Umbilical cord (tissue), 2 donors: ENCODE measurements around the gene SFMBT1. TPM values are rescaled to one million over a fixed set of nuclear protein-coding genes. Genes with fewer than 3 reads are reported as not detected.
"Not testable (repeated sequence)": the region's sequence is repeated elsewhere in the genome, so short reads cannot be mapped to it uniquely, and the experiment has no call there.

Source experiments
- DNase-seq: peaks from one replicate; pipeline ENCODE4 v3.0.0-alpha.2; 2015; ENCODE audit warnings: low spot score
- total RNA-seq: library from RNA; depleted of rRNA; stranded (reverse); fragments of >200 nt; gene quantifications from one replicate; pipeline ENCODE4 v1.2.3, GENCODE V29; 2014; ENCODE audit warnings: low replicate concordance; ENCODE audit not compliant: insufficient read depth

The SFMBT1 gene
- total RNA-seq, 1 donor from 2014 or later, result 5.1 TPM

DNA sequence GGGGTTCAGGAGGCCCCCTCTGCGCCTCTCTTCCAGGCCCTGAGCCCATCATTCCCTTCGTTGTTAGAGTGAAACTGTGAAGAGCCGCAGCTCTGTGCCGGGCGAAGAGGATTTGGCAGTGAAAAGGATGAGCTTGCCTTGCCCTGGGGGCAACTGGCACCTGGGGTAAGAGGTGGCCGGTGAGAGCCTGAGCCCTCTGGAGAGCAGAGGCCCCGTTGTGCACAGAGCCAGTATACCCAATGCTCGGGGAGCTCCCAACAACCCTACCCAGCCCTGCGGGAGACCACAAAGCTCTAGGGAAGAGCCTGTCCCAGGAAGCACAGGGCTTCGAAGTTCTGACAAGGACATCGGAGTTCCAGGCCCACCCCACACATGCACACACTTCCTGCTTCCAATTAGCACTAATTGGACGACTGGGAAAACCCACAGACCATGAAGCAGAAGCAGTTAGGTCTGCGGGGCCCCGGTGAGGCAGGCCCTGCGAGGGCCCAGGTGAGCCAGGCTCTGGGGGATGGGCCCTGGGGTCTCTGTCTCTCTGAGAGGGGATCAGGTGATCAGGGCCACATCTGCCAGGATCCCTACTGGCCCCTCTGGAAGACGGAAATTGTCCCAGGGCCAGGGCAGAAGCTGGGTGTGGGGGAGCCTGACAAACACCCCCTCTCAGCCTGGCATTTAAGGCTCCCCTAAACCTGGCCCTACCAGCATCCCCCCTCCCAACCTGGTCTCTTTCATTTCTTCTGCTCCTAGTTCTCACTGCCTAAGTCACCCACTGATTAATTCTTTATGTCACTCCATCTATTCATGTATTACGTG, 27.9 kb upstream of the SFMBT1 start:
- no peak for DNase-seq

DNA sequence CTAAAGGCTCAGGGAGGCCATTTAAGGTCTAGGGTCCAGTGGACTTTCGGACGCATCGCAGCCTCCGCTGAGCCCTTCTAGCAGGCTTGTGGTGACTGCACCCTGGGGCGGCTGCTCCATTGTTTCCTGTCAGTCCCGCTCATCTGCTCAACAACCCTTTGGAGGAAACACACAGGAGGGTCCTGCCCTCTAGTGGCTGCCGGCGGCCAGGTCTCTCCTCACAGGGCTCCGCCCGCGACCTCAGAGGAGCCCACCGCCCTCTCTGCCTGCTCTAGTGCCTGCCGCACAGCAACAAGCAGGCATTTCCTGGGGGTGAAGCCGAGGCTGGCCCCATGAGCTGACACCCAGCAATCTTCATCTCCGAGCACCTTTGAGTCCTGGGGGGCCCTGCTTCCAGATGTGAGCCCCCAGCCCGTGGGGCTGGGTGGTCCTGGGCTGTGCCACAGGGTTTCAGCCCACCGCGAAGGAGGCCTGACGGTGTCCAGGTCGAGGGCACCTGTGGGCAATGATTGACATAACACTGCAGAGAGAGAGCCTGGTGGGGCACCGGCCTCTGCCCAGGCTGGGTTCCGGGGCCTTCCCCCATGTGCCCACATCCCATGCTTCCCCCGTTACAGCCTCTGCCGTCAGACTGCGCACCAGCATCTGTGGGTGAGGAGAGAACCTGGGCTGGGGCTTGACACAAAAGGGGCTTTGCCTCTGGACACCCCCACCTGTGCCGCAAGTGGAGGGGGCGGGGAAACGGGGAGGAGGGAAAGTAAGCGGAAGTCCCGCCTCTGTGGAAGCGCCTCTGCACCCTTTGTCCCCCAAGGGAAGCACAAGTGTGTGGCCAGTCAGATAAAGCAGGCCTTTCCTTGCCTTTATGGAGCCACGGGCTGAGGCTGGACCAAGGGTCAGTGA, 27.0 kb upstream of the SFMBT1 start:
- peak; percentile 71 for DNase-seq

DNA sequence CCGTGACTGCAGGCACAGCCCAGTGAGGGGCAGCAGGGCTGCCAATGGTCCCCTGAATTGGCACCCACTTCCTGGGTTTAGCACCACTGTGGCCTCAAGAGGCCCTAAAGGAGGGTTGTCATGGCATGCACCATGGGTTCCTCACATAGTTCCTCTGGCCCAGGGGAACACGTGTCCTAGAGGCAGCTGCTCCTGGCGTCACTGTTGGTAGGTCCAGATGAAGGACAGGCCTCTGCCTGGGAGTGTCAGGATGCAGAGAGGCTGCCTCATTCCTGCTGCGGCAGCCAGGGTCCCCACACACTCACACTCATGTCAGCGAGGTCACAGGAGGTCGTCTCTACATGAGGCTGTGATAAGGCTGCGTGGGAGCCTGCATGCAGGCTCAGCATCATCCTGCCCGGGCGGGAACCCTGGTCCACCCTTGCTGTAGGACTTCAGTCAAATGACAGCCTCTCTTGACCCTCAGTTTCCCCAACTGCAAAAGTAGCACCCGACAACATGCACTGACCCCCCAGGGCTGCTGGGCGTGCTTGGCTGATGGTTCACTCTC, 26.1 kb upstream of the SFMBT1 start:
- DNase-seq, result no peak

DNA sequence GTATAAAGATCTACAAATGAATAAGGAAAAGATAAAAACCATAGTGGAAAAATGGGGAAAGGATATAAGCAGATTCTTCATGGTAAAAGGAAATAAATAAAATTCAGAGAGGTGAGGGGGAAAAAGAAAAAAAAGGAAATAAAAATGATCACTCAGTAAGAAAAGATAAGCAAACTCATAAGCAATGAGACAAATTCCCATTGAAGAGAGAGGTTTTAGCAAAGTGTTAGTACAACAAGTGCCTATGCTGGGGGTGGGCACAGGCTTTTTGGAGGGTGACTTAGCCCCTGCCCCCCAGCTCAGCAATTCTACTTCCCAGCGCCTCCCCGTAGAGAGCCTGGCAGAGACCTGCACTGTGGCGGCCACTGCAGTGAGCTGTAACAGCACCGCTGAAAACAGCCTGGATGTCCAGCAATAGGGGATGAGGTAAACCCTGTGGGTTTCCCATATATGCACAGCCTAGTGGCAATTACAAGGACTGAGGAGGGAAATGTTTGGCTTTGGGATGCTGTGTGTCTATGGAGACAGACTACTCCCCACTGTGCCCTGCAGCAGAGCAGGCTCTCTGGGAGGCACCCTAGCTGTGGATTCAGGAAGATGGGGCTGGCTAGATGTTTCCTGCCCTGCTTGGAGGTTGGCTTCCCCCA, 23.7 kb upstream of the SFMBT1 start:
- DNase-seq, result no peak

DNA sequence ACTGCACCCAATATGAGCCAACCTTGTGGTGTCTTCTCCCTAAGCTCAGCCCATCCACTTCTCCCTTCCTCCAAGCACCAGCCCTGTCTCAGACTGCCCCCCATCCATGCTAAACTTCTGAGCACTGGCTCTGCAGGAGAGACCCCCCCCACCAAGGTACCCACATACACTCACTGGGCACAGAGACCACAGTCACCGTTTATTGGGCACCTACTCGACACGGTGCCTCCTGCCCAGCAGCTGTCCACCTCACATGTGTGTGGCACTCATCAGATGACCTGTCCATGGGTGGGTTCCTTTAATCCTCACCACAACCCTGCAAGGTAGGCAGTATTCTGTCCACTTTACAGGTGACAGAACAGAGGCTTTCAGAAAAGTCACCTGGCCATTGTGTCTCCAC, 22.3 kb upstream of the SFMBT1 start:
- DNase-seq, result no peak

DNA sequence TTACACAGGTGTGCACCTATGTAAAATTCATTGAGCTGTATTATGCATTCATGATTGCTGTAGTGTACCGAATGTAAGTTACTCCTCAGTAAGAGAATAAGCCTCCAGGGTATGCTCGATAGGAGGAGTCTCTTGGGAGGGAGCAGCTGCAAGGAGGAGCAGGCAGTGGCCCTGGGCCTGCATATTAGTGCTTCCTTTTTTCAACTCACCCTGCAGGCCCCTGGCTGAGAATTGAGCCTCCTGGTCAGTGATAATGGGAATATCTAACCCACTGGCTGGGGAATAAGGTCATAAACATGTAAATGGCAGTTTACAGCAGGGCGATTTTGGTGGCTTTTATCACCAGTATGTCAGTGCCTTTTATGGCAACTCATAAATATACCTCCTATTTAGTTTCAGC, 21.7 kb upstream of the SFMBT1 start:
- DNase-seq, result no peak

DNA sequence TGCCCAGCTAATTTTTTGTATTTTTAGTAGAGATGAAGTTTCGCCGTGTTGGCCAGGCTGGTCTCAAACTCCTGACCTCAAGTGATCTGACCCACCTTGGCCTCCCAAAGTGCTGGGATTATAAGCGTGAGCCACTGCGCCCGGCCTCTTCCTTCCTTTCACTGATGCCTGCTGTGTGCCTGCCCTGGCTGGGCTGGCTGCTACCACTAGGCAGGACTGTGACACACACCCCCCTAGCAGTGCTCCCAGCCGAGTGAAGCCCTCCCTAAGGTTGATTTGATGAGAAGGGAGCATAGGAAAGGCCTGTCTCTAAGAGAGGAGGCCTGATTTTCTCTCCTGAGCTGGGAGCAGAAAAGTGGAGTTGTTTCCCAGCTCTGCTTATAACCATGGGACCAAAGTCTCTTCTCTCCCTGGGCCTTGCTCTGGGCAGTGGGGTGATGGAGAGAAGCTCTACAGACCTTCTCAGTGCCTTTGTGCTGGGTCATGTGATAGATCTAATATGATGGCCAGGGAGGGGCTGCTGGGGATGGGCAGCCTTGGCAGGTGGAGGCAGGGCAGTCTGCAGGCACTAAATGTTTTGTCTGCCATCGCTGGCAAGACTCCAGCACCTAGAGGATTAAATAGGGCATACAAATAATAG, 20.1 kb upstream of the SFMBT1 start:
- DNase-seq, result no peak

DNA sequence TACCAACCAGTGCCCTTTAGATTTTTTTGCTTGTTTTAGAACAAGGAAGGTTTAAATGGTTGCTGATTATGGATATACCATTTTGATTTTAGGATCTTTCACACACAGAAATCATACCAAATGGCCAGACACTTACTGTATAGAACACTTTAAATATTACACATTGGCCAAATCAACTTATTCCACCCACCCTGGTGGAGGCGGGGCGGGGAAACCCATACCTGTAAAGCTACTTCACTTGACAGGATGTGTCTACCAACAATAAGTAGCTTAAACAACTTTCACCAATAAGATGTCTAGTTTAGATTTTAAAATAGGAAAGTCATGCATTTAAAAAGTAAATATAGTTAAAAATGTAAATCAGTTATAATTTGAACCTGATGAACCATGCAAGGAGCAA, 17.0 kb upstream of the SFMBT1 start:
- DNase-seq, result no peak

DNA sequence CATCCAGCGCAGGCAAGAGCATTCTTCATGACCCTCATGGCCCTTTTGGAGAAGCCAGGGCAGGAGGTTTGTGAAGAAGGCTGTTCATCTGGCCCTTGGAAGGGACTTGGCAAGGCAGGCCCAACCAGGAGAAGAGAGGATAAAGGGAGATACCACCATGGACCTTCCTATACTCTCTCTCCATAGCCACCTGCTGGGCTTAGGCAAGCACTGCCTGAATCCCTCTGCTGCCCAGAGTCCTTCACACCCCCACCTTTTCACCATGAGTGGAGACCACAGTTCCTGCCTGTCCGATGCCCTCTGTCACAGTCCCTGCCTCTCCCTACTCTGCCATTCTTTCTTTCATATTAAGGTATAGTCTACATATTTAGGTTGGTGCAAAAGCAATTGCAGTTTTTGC, 10.6 kb upstream of the SFMBT1 start:
- DNase-seq, result no peak

DNA sequence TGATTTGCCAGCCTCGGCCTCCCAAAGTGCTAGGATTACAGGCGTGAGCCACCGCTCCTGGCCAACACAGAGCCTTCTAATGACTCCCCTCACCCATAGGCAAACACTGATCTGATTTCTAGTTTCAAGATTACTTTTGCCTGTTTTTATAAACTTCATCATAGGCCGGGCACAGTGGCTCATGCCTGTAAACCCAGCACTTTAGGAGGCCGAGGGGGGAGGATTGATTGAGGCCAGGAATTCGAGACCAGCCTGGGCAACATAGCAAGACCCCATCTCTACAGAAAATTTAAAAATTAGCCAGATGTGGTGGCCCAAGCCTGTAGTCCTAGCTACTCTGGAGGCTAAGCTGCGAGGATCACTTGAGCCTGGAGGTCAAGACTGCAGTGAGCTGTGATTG, 8.4 kb upstream of the SFMBT1 start:
- DNase-seq, result not testable (repeated sequence)

DNA sequence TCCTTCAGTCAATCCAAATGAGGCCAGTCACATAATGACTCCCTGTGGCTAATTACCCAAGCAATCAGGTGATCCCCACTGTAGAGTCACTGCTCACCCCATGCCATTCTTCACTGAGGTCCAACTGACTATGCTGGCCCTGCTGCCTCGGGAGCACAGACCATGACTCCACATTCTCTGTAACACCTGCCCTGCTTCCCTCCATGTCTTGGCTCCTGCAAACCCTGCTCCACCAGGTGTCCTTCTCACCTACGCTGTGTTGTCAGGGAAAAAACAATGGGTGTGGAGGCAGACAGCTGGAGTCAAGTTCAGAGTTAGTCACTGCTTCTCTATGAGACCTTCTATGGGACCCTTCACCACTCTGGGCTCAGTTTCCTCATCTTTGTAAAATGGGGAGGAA, 6.1 kb upstream of the SFMBT1 start:
- DNase-seq, result no peak

DNA sequence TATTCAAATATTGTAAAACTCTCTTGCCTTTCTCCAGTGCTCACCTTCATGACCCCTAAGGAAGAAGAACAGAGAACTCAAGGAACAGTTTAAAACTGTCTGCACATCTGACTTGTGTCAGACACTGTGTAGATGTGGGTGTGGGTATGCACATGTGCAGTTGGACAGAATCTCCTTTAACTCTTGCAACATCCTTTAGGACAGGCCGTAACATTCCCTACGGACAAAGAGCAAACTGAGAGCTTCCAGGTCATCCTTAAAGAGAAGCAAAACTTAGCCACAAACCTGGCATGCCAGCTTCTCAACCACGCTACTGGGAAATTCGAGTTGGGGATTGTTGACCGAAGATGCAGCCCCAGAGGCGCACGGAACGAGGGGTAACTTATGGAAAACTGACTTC, 4.1 kb upstream of the SFMBT1 start:
- DNase-seq, result no peak

DNA sequence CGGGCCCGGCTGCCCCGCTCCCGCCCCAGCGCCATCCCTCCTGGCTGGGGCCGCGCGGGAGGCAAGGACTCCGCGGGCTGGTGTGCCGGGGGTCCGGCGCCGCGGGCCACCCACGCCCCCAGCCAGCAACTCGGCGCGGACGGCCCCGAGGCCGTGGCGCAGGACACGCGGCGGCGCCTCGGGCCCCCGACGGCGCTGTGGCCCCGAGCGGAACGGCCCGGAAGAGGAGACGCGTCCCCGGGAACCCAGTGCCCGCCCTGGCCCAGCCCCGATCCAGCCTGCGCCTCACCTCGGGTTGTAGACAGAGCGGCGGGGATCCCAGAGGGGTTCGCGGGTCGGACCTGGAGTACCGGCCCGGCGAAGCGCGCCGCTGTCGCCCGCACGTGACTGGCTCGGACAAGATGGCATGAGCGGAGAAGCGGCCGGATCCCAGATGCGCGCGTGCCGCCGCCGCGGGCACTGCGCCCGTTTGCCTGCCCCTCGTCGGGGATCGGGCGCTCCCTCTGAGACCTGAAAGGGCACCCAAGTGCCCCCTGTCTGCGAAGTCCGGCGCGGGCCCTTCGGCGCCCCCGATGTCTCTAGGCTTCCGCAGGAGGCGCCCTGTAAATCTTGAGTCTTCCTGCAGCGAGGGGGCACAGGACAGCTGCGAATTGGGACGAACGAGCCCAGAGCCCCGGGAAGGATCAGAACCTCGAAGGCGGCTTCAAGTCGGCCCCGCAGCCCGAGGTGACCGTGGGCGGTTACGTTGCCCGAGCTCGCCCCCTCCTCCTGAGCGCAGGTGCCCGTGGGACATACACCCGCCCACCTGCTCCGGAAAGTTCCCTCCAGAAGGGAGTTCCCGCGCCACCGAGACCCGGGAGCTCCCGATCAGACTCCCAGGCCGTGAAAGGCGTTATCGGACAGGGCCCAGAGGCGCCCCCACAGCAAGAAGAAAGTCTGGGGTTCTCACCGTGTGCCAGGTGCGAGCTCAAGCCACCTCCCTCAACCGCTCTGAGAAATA, 598 bp upstream of the SFMBT1 start:
- DNase-seq, result peak; percentile 38

DNA sequence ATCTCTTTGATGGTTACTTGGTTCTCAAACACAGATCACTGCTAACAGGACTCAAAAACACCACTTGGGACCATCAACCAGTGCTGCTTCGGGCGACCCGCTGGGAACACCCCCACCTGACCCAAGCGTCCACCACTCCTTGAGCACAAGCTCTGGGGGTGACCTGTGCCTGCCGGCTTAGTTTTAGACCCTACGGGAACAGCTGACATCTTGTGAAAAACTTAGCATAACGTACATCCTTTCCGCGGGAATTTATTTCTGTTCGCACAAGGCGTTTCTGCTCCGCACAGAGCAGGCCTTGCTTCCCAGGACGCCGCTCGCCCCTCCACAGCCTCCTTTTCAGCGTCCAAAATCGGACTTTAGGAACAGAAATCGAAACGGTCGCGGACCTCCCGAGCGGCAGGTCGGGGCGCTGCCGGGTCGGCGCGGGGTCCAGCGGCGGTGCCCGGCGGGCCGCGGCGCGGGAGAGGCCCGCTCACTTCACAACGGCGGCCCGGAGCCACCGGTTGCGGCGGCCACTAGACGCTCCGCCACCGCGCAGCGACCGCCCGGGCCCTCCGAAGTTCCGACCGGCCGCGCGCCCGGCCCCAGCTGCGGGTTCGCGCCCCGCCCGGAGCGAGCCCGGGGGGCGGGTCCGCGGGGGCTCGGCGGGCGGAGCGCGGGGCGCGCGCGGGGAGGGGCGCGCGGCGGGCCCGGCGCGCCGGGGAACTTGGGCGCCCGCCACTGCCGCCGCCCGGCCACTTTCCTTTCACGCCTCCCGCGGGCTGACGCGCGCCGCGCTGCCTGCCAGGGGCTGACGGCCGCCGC, 959 bp downstream of the SFMBT1 start:
- peak; percentile 43 for DNase-seq

DNA sequence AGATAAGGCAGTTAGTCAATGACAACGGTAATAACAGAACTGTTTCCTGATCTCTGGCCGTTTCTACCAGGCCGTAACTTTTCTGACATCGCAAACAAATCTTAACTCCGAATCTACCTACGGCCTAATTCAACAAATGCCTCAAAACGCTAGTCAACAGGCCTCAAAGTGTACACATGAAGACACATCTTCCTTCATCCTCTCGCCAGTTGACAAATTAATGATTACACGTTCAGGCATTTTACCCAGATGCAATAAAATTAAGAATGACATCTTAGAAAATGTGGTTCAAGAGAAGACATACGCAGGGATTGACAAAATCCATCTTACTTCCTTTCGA, 1.5 kb downstream of the SFMBT1 start:
- DNase-seq, result peak; percentile 2

DNA sequence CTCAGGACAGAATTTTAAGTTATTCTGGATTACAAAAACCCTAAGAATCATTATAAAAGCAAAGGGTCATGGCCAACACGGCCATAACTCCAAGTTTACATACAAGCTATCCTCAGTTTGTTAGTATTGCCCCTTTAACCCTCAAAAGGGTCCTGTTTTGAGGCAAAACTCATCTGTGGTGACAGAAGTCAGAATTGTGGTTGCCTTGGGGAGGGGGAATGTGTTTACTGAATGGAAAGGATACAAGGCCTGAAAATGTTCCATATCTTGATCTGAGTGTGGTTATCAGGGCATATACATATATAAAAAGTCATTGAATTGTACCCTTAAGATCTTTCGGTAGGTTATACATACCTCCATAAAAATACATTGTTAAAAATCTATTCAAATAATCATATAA, 2.1 kb downstream of the SFMBT1 start:
- DNase-seq, result no peak

DNA sequence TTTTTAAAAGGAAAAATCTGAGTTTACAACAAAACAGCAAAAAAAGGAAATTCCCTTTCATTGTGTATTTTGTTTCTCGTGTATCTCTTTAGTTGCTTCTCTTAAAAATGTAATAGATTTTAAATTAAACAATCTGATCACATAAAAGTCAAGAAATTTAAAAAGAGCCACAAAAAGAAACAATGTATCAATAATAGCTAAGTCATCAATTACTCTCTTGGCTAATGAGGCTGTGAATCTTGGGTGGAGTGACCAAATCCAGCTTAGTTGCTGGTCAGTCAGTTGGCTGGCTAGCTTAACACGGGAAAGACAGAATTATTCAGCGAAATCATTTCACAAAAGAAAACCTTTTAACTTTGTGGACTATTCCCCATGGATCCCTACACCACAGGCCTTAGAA, 3.2 kb downstream of the SFMBT1 start:
- DNase-seq, result no peak

DNA sequence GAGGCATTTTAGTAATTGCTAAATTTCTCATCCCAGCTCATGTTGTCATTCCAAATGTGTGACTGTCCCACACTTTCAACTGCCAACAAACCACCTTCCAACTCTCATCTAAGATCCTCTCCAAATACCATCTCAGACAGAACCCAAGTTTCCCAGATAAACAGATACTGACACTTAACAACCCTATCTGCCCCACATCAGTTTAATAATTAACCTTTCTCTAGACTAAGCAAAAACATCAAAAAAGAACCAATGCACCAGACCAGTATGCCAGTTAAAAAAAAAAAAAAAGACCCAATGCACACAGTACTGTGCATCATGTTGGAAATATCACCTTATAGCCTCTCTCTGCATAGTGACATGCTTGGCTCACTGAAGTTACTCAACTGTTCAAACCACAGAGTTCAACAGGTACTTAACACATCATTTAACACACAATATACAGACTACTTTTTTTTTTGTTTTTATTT, 5.5 kb downstream of the SFMBT1 start:
- no peak for DNase-seq

DNA sequence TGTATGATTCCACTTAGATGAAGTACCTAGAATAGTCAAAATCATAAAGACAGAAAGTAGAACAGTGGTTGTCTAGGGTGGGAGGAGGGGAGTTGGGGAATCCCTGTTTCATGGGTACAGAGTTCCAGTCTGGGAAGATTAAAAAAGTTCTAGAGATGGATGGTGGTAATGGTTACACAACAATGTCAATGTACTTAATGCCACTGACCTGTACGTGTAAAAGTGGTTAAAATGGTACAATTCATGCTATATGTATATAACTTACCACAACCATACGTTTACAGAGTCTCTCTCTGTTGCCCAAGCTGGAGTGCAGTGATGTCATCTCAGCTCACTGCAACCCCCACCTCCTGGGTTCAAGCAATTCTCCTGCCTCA, 6.5 kb downstream of the SFMBT1 start:
- no peak for DNase-seq
